ENCODE results near the gene SLC35F1.

DNA sequence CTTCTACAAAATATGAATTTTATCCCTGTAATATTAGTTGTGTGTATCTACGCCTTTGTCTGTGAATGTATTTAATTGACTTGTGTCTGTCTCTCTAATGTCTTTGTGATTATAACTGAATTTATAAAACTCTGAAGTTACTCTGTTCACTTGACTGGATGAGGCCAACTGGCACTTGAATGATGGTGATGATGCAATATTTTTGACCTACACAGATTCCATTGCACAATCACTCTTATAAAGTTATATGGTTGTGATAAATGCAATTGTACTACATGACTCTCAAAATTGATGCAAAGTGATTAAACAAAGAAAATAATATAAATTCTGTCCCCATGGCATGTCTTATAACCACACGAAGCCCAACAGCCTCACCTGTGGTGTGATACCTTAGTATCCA is 353.8 kb downstream of the SLC35F1 start:
- no peak for TF ChIP-seq EZH2 (IDR thresholded peaks at IDR 0.05; ENCODE audit: low read length, missing control alignments)
- TF ChIP-seq, protein P1, sequence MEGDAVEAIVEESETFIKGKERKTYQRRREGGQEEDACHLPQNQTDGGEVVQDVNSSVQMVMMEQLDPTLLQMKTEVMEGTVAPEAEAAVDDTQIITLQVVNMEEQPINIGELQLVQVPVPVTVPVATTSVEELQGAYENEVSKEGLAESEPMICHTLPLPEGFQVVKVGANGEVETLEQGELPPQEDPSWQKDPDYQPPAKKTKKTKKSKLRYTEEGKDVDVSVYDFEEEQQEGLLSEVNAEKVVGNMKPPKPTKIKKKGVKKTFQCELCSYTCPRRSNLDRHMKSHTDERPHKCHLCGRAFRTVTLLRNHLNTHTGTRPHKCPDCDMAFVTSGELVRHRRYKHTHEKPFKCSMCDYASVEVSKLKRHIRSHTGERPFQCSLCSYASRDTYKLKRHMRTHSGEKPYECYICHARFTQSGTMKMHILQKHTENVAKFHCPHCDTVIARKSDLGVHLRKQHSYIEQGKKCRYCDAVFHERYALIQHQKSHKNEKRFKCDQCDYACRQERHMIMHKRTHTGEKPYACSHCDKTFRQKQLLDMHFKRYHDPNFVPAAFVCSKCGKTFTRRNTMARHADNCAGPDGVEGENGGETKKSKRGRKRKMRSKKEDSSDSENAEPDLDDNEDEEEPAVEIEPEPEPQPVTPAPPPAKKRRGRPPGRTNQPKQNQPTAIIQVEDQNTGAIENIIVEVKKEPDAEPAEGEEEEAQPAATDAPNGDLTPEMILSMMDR (conservative IDR thresholded peaks at IDR 0.05 in 1 of 2, IDR thresholded peaks at IDR 0.05 in 1 of 2; ENCODE audit: low read depth in 1 of 2, low read length in 2 of 2), result no peak
